ENCODE data around the gene NAA38.
"Not testable (repeated sequence)": the region's sequence is repeated elsewhere in the genome, so short reads cannot be mapped to it uniquely, and the experiment has no call there.

Gene NAA38

GRCh38 chr17:7881276-7882054 is 24.1 kb upstream of the NAA38 start:
- no peak for DNase-seq (ENCODE audit: low read depth)

DNA sequence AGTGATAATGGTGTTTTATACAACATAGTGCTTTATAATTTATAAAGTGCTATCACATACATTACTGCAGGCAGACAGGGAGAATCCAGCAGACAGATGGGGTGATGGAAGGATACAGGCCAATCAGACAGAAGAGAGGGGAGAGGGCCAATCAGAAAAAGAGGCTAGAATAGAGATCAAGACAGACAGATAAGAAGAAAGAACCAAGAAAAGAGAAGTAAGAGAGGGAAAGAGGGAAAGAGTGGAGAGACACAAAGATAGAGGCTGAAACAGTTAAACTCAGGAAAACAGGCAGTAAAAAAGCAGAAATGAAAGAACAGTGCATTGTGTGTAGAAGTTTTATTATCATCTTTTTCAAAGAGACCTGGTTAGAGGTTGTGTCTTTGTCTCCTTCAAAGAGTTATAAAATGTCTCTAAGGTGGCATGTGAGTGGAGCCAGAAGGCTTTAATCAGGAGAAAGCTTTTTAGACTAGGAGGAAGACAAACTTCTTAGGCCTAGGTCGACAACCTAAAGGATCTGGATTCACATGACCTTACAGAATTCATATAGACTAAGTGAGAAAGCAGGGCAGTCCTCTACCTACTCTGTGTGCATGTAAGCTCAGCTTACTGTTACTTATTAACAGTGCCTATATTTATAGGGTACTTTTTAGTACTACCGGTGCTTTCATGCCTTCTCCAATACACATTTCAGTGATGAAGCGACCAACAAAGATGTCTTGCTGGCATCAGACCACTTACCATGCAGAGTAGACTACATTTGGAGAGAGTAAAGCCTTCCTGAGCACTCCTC is 22.9 kb upstream of the NAA38 start:
- no peak for DNase-seq (ENCODE audit: low read depth)

- no peak for DNase-seq (ENCODE audit: low read depth)
These were observed 20.9 kb upstream of the NAA38 start for GRCh38 chr17:7878234-7878633.

DNA sequence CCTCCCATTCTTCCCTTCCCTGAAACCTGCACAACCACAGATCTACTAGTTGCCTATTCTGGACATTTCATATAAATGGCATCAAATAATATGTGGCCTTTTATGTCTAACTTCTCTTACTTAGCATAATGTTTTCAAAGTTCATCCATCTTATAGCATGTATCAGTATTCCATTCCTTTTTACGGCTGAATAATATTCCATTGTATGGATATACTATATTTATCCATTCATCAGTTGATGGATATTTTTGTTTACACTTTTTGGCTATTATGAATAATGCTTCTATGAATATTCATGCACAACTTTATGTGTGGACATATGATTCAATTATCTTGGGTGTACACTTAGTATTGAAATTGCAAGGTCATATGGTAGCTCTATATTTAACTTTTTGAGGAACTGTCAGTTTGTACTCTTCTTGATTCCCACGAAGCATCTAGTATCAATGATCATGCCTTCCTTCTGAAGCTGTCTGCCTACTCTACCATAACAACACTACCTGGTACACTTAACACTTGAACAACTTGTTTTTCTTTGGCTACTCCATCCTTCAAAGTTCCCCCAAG is 18.5 kb upstream of the NAA38 start:
- no peak for DNase-seq (ENCODE audit: low read depth)

DNA sequence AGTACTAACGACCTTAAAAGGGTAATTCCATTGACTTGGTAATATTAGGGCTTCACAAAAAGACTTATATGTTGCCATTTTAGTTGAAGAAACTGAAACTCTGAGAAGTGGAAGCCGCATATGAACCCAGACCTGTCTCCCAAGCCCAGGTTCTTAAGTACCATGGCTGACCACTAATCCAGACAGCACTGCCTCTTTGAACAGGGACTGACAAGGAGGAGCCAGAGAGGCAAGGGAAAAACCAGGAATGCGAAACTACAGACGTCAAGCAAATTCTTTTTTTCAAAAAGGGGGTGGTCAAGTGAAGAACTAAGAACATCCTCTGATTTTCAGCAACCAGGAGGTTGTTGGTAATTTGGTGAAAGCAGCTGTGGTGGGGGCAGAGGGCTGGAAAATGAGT is 15.7 kb upstream of the NAA38 start:
- DNase-seq (ENCODE audit: low read depth) = no peak

GRCh38 chr17:7867881-7868329 is 10.5 kb upstream of the NAA38 start:
- no peak for DNase-seq (ENCODE audit: low read depth)

DNA sequence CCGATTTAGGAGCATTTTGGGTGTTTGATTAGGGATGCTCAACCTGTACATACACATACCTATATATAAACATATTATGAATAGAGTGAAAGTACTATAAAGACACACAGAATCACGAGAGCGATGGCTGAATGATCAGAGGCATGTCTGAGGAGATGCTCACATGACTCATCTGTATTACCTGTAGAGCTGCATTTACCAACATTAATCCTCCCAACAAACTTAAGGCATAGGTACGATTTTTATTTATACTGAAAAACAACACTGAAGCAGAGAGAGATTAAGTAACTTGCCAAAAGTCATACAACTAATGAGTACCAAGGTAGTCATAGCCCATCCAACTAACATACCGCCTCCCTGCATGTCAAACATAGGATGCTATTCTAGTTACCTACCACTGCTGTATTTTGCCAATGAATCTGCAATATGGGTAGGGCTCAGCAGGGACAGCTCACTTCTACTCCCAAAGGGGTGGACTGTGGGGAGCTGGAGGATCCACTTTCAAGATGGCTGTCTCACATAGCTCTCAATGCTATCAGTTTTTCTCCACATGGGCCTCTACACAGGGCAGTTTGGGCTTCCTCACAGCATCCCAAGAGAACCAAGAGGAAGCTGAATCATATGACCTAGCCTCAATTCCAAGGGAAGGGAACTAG is 7.8 kb upstream of the NAA38 start:
- DNase-seq (ENCODE audit: low read depth) = no peak

DNA sequence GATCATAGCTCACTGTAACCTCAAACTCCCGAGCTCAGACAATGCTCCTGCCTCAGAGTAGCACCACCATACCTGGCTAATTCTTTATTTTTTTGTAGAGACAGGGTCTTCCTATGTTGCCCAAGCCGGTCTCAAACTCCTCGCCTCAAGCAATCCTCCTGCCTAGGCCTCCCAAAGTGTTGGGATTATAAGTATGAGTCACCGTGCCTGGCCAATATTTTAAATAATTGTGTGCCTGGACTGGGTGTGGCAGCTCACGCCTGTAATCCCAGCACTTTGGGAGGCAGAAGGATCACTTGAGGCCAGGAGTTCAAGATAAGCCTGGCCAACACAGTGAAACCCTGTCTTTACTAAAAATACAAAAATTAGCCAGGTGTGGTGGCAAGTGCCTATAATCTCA is 7.0 kb upstream of the NAA38 start:
- not testable (repeated sequence) for DNase-seq (ENCODE audit: low read depth)

DNA sequence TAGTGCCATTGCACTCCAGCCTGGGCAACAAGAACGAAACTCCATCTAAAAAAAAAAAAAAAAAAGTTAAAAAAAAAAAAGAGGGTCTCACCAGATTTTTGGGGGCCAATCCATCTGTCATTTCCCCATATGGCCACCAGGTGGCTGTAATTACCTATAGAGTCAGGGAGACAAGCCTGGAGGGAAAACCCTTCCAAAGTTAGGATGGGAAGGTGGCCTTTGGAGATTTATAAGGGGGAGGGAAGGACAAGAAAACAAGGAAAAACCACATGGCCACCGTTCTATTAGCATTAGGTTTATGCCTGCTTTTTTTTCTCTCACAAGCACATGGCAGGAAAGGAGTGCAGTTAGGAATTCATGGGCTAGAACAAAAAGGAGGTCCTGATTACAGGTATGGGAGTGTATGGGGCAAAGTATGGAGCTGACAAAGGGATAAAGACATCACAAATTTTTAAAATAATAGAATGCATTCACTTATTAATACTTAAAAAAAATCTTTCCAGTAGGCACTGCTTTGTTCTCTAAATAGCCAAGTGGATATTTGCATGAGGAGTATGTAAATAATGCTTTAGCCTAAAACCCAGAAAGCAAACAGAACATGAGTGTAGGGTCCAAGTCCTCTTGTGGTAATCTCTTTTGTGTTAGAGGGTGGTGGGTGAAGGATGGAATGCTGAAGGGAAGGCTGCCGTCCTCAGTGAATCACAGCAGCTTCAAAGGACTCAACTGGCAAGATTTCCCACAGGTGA is 5.5 kb upstream of the NAA38 start:
- no peak for DNase-seq (ENCODE audit: low read depth)

DNA sequence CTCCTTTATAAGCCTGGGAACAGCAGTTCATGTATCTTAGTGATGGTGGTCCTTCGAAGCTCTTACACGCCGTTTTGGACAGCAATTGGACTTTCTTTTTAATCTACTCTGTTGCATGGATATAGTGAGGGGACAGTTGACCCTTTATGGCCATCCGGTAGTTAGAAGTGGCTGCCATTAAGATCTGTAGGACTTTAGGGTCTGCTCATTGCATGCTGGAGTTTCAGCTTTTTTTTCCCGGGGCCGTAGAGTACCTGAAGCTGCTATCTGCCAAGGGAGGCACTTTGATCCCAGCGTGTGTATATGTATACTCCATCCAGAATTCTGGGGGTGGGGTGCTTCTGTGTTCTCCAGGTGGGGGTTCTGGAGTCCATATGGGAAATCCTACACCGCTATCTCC is 1.7 kb upstream of the NAA38 start:
- no peak for DNase-seq (ENCODE audit: low read depth)

DNA sequence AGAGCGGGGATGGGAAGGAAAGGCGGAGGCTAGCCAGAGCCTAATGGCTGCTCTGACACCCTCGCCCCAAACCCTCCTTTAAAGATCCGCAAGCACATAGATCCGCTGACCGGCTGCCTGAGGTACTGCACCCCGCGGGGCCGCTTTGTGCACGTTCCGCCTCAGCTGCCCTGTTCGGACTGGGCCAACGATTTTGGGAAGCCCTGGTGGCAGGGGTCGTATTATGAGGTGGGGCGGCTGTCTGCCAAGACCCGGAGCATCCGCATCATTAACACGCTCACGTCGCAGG is 1.1 kb upstream of the NAA38 start:
- no peak for DNase-seq (ENCODE audit: low read depth)

- peak; percentile 87 for DNase-seq (ENCODE audit: low read depth)
These were observed 558 bp upstream of the NAA38 start, which contains the start of gene CYB5D1 for GRCh38 chr17:7857713-7858521. TSS of gene CYB5D1 (plus strand) at chr17:7858003. CDS start at chr17:7858135, 132 bp downstream.

DNA sequence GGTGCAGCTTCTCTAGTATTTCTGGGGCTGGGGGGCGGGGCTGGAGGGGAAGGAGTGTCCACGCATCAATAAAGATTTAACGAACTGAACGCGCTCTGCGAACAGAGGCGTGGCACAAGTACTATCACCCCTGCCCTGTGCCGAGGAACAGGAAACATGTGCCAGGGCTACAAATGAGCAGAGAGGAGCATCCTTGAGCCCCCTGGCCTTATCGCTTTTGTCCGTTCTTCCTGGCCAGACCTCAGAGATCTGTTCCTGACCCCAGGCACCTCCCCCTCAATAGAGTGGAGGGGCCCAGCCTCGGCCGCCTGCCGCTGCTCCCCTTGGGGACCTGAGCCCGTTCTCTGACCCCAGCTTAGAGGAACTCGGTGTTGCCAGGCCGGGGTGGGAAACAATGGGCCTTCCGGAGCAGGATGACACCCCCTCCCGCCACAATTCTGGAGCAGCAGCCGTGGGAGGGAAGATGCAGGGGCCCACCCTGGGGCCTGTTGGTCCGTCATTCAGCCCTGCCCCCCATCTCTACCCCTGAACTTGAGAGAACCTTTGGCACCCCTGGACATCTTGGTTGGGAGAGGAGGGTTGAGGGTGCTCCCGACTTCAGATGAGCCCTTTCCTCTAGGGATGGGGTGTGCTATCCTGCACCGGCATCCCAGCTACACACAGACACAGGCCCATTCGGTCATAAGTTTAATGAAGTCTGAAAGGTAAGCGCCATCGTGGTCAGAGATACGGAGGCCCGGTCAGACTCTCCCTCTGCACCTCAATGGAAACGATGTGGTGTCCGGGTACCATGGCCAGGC is 1.1 kb downstream of the NAA38 start:
- DNase-seq (ENCODE audit: low read depth) = no peak

DNA sequence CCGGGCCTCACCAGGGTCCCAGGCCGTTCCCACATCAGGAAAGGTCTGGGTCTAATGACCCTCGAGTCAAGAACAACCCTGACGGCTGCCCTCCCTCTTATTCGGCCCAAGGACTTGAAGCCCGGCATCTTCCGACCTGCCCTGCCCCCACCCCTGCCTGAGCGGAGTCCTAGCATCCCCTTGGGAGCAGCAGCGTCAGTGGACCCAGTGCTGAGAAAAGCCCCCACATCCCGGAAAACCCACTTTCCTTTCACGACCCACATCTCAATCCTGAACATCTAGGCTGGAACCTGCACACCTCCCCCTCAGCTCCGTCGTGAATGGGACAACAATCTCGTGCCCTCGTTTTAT is 1.7 kb downstream of the NAA38 start:
- DNase-seq (ENCODE audit: low read depth) = no peak

- DNase-seq (ENCODE audit: low read depth) = no peak
These were observed 2.3 kb downstream of the NAA38 start, which contains the start of gene TMEM88 for GRCh38 chr17:7854851-7855659. TSS of gene TMEM88 (plus strand) at chr17:7855066. CDS start at chr17:7855075, 9 bp downstream.

DNA sequence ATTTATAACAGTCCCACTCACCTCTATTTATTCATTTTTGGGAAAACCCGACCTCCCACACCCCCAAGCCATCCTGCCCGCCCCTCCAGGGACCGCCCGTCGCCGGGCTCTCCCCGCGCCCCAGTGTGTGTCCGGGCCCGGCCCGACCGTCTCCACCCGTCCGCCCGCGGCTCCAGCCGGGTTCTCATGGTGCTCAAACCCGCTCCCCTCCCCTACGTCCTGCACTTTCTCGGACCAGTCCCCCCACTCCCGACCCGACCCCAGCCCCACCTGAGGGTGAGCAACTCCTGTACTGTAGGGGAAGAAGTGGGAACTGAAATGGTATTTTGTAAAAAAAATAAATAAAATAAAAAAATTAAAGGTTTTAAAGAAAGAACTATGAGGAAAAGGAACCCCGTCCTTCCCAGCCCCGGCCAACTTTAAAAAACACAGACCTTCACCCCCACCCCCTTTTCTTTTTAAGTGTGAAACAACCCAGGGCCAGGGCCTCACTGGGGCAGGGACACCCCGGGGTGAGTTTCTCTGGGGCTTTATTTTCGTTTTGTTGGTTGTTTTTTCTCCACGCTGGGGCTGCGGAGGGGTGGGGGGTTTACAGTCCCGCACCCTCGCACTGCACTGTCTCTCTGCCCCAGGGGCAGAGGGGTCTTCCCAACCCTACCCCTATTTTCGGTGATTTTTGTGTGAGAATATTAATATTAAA is 3.1 kb downstream of the NAA38 start:
- no peak for DNase-seq (ENCODE audit: low read depth)

- no peak for DNase-seq (ENCODE audit: low read depth)
These were observed 3.7 kb downstream of the NAA38 start for GRCh38 chr17:7853691-7854038.

DNA sequence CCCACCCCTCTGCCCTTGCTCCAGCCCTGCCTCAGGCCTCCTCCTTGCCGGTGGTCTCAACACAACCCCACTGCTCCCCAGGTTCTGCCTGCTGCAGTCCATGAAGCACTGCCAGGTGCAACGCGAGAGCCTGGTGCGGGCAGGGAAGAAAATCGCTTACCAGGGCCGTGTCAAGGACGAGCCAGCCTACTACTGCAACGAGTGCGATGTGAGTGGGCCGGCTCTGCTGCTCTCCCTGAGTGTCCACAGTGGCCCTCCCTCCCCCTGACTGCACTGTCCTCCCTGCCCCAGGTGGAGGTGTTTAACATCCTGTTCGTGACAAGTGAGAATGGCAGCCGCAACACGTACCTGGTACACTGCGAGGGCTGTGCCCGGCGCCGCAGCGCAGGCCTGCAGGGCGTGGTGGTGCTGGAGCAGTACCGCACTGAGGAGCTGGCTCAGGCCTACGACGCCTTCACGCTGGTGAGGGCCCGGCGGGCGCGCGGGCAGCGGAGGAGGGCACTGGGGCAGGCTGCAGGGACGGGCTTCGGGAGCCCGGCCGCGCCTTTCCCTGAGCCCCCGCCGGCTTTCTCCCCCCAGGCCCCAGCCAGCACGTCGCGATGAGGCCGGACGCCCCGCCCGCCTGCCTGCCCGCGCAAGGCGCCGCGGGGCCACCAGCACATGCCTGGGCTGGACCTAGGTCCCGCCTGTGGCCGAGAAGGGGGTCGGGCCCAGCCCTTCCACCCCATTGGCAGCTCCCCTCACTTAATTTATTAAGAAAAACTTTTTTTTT is 4.3 kb downstream of the NAA38 start:
- no peak for DNase-seq (ENCODE audit: low read depth)
